A549 treated with DMSO at 1 μM for 4 hours (cell line): ENCODE results near the gene CPLX1. TPM values are rescaled to one million over a fixed set of nuclear protein-coding genes. Genes with fewer than 3 reads are reported as not detected.

Source experiments
- total RNA-seq: library from RNA; stranded (reverse); fragments of 200-300 nt; extraction: Qiagen RNA extraction; gene quantifications from 5 replicates; pipeline ENCODE4 v1.2.3, GENCODE V29; 2022; ENCODE audit warnings: low read depth

The CPLX1 gene
- total RNA-seq: 0.24 to 0.68 TPM (median 0.55 TPM) in 5 replicates

GRCh38 chr4:825971-826330 is at the start of gene CPLX1:
TSS of gene CPLX1 (minus strand) at chr4:826129. CDS start at chr4:824522, 1,607 bp downstream.

Other genes starting within 250 kb of the CPLX1 start
- not detected in 5 replicates for gene TMEM271, start 249.8 kb downstream of the CPLX1 start, total RNA-seq
- gene PDE6B, start 200.6 kb downstream of the CPLX1 start, total RNA-seq: not detected in 5 replicates
- gene ATP5ME, start 151.9 kb downstream of the CPLX1 start, total RNA-seq: 350 to 456 TPM (median 373 TPM) in 5 replicates
- gene MYL5, start 151.6 kb downstream of the CPLX1 start, total RNA-seq: 7.6 to 12.9 TPM (median 10.1 TPM) in 5 replicates
- gene SLC49A3, start 137.0 kb downstream of the CPLX1 start, total RNA-seq: 0.09 to 0.29 TPM (median 0.14 TPM) in 4 of 5 replicates, not detected in the other
- gene PCGF3, start 120.3 kb downstream of the CPLX1 start, total RNA-seq: 17.8 to 22.8 TPM (median 20.2 TPM) in 5 replicates
- 30.2 to 54.0 TPM (median 45.7 TPM) in 5 replicates for gene GAK, start 106.2 kb upstream of the CPLX1 start, total RNA-seq
- gene TMEM175, start 106.3 kb upstream of the CPLX1 start, total RNA-seq: 8.5 to 12.1 TPM (median 9.8 TPM) in 5 replicates
- gene DGKQ, start 147.4 kb upstream of the CPLX1 start, total RNA-seq: 4.9 to 8.2 TPM (median 6.9 TPM) in 5 replicates
- gene IDUA, start 160.9 kb upstream of the CPLX1 start, total RNA-seq: 8.7 to 14.1 TPM (median 12.7 TPM) in 5 replicates
- 0.16 to 0.50 TPM (median 0.31 TPM) in 5 replicates for gene SLC26A1, start 167.3 kb upstream of the CPLX1 start, total RNA-seq
- gene FGFRL1, start 185.5 kb upstream of the CPLX1 start, total RNA-seq: 18.7 to 25.5 TPM (median 22.0 TPM) in 5 replicates